GM18517 (cell line): ENCODE data around the gene ZNF543.
"Not testable (repeated sequence)": the region's sequence is repeated elsewhere in the genome, so short reads cannot be mapped to it uniquely, and the experiment has no call there.

Source experiments
- ATAC-seq: cut with Tn5 transposase; IDR thresholded peaks from one replicate; pipeline ENCODE4 v1.9.1; 2021; ENCODE audit warnings: mild to moderate bottlenecking, moderate library complexity; ENCODE audit not compliant: unreplicated experiment

ZNF543 gene

GRCh38 chr19:57319869-57320179 is 448 bp upstream of the ZNF543 start:
- peak; percentile 6 for ATAC-seq

- ATAC-seq: no peak
Observed at GRCh38 chr19:57321116-57321515, 844 bp downstream of the ZNF543 start.

GRCh38 chr19:57321751-57322150 is 1.5 kb downstream of the ZNF543 start:
- ATAC-seq: no peak

- no peak for ATAC-seq
Observed at GRCh38 chr19:57324992-57325391, 4.7 kb downstream of the ZNF543 start.

- ATAC-seq: no peak
Observed at GRCh38 chr19:57327993-57328392, 7.7 kb downstream of the ZNF543 start.

- ATAC-seq: no peak
Observed at GRCh38 chr19:57334191-57334590, 13.9 kb downstream of the ZNF543 start.

- ATAC-seq: no peak
Observed at GRCh38 chr19:57338877-57339276, 18.6 kb downstream of the ZNF543 start.

- ATAC-seq: no peak
Observed at GRCh38 chr19:57342582-57342981, 22.3 kb downstream of the ZNF543 start.

- no peak for ATAC-seq
Observed at GRCh38 chr19:57348136-57348535, 27.9 kb downstream of the ZNF543 start.

GRCh38 chr19:57350877-57351805 is 30.9 kb downstream of the ZNF543 start, which contains the start of gene ZNF304:
Gene ZNF304, plus strand, starts transcription at chr19:57351271. Its CDS starts 394 bp downstream, at chr19:57351665.
- peak; percentile 94 for ATAC-seq

GRCh38 chr19:57351867-57352266 is 31.6 kb downstream of the ZNF543 start:
- no peak for ATAC-seq

GRCh38 chr19:57355916-57356315 is 35.6 kb downstream of the ZNF543 start:
- ATAC-seq: no peak

- ATAC-seq: no peak
Observed at GRCh38 chr19:57357406-57357805, 37.1 kb downstream of the ZNF543 start.

- ATAC-seq: no peak
Observed at GRCh38 chr19:57359300-57359699, 39.0 kb downstream of the ZNF543 start.

GRCh38 chr19:57362419-57362818 is 42.1 kb downstream of the ZNF543 start:
- no peak for ATAC-seq

GRCh38 chr19:57362997-57363687 is 42.9 kb downstream of the ZNF543 start, which contains the start of the genes TRAPPC2B and ZNF547:
Gene TRAPPC2B, plus strand, starts transcription at chr19:57363551. Its CDS starts 1,283 bp downstream, at chr19:57364834.
Gene ZNF547, plus strand, starts transcription at chr19:57363551. Its CDS starts 5,005 bp downstream, at chr19:57368556.
- ATAC-seq: peak; percentile 87

GRCh38 chr19:57363688-57364181 is 43.5 kb downstream of the ZNF543 start:
- ATAC-seq: no peak

GRCh38 chr19:57366776-57367175 is 46.5 kb downstream of the ZNF543 start:
- no peak for ATAC-seq

GRCh38 chr19:57374179-57374578 is 53.9 kb downstream of the ZNF543 start:
- ATAC-seq: no peak

GRCh38 chr19:57374647-57375046 is 54.4 kb downstream of the ZNF543 start:
- ATAC-seq: not testable (repeated sequence)

- ATAC-seq: no peak
Observed at GRCh38 chr19:57376151-57376550, 55.9 kb downstream of the ZNF543 start.
